Cardiac fibroblast (primary cell): ENCODE results near the gene BCL2L14.

ENCODE experiments used
- DNase-seq, 2 donors: peaks; one replicate each; pipeline versions ENCODE4 v3.0.0 to v3.0.0-alpha.2; 2010; ENCODE audit warnings: low read depth in 2 of 2
- H3K4me3 ChIP-seq, 2 donors: replicated peaks in 1 of 2; 1 replicate in 1 of 2; 2 replicates in 1 of 2; pipeline ENCODE4 v1.5.1; 2011; ENCODE audit warnings: low read depth in 2 of 2, low read length in 2 of 2, mild to moderate bottlenecking in 2 of 2, moderate library complexity in 1 of 2
- TF ChIP-seq, protein P1 (sequence below): IDR thresholded peaks from one replicate; pipeline ENCODE4 v1.5.1; 2011; ENCODE audit warnings: low read depth, mild to moderate bottlenecking, low read length, inconsistent platforms

Gene BCL2L14

GRCh38 chr12:12087693-12088034 lies 16.9 kb downstream of the BCL2L14 start:
- TF ChIP-seq, protein P1, sequence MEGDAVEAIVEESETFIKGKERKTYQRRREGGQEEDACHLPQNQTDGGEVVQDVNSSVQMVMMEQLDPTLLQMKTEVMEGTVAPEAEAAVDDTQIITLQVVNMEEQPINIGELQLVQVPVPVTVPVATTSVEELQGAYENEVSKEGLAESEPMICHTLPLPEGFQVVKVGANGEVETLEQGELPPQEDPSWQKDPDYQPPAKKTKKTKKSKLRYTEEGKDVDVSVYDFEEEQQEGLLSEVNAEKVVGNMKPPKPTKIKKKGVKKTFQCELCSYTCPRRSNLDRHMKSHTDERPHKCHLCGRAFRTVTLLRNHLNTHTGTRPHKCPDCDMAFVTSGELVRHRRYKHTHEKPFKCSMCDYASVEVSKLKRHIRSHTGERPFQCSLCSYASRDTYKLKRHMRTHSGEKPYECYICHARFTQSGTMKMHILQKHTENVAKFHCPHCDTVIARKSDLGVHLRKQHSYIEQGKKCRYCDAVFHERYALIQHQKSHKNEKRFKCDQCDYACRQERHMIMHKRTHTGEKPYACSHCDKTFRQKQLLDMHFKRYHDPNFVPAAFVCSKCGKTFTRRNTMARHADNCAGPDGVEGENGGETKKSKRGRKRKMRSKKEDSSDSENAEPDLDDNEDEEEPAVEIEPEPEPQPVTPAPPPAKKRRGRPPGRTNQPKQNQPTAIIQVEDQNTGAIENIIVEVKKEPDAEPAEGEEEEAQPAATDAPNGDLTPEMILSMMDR, result no peak
- no peak for DNase-seq
- no peak overlapping the region for H3K4me3 ChIP-seq

GRCh38 chr12:12088147-12088546 lies 17.4 kb downstream of the BCL2L14 start:
- TF ChIP-seq, protein P1, result no peak
- no peak overlapping the region for H3K4me3 ChIP-seq

DNA sequence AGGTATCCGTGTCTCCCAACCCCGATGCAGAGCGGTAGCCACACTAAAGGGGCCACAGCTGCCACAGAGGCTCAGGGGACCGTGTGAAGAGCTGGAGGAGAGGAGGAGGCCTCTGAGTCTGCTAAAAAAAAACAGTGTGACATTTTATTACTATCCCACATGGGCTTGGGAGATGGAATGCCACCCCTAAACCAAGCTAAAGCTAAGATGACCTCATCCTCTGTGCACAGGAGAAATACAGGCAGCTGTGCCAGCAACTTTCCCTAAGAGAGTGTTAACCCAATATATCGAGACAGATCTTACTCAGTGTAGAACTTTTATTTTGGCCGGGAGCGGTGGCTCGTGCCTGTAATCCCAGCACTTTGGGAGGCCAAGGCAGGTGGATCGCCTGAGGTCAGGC lies 18.0 kb downstream of the BCL2L14 start:
- TF ChIP-seq, protein P1, result no peak
- no peak for DNase-seq
- no peak overlapping the region for H3K4me3 ChIP-seq

More at GRCh38 chr12:12088147-12088546, 17.4 kb downstream of the BCL2L14 start:
- DNase-seq, result no peak

DNA sequence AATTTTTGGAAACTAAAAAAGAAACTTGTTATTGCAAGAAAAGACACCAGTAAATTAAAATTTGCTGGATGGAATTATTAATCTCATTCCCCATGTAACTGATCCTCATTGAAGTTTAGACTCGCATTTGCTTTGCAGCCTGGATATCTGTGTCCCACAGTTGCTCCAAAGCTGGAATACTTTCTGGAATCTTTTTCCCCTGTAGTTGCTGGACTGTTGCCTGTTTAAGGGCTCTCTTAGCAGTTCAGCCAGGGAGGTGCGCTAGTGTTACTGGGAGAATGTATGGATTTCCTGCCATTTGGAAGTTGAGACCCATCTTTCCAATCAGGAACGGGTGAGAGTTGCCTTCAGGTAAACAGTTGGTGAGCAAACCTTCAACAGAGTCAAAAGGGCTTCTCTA lies 20.3 kb downstream of the BCL2L14 start:
- no peak for DNase-seq
- no peak overlapping the region for H3K4me3 ChIP-seq
- TF ChIP-seq, protein P1, result no peak

- TF ChIP-seq, protein P1, result no peak
- H3K4me3 ChIP-seq, result no peak overlapping the region
- DNase-seq, result peak in 1 of 2 donors; percentile 29
Observed at GRCh38 chr12:12091977-12092663, 21.4 kb downstream of the BCL2L14 start.

- no peak overlapping the region for H3K4me3 ChIP-seq
- TF ChIP-seq, protein P1, result no peak
- no peak for DNase-seq
Observed at GRCh38 chr12:12094481-12094880, 23.7 kb downstream of the BCL2L14 start.

DNA sequence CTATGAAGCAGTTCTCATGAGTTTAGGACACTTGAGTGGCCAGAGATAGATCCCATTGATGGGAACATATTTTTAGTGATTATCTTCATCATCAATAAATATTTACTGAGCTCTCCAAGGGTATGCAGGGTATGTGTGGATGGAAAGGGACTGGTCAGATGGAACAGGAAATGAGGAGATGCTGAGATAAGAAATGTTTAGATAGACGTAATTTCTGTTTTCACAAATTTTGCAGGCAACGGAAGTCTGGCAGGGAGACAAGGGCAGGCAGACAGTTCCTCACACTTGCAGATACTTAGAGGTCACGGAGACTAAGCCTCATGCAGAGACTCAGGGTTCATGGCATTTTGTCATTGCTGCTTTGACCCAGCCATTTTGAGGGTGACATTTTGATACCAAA lies 24.3 kb downstream of the BCL2L14 start:
- TF ChIP-seq, protein P1, result no peak

More for the DNA sequence above, 24.3 kb downstream of the BCL2L14 start:
- no peak for DNase-seq
- no peak overlapping the region for H3K4me3 ChIP-seq
